ENCODE results near the gene PTPRG. TPM values are rescaled to one million over a fixed set of nuclear protein-coding genes. Genes with fewer than 3 reads are reported as not detected.

Gene PTPRG
- total RNA-seq, 1 donor from 2014 or later = 25.2 TPM

GRCh38 chr3:62167566-62168262 lies 606.3 kb downstream of the PTPRG start:
- DNase-seq (ENCODE audit: low read depth) = no peak
- no peaks in the 10 kb centered on the region for H3K27me3 ChIP-seq (ENCODE audit: control insufficient read depth, insufficient read depth, low read length)
- no peak overlapping the region for H3K4me3 ChIP-seq (ENCODE audit: low read depth, low read length)
- no peaks in the 10 kb centered on the region for H3K36me3 ChIP-seq (ENCODE audit: control insufficient read depth, insufficient read depth, low read length)
- TF ChIP-seq CTCF (IDR thresholded peaks at IDR 0.05; ENCODE audit: insufficient read depth, low read length, poor library complexity, severe bottlenecking) = no peak

- H3K36me3 ChIP-seq (ENCODE audit: control insufficient read depth, insufficient read depth, low read length) = no peaks in the 10 kb centered on the region
- no peak for TF ChIP-seq CTCF (IDR thresholded peaks at IDR 0.05; ENCODE audit: insufficient read depth, low read length, poor library complexity, severe bottlenecking)
- DNase-seq (ENCODE audit: low read depth) = no peak
- H3K4me3 ChIP-seq (ENCODE audit: low read depth, low read length) = no peak overlapping the region
- H3K27me3 ChIP-seq (ENCODE audit: control insufficient read depth, insufficient read depth, low read length) = no peaks in the 10 kb centered on the region
Measured at GRCh38 chr3:62168356-62168755, 607.0 kb downstream of the PTPRG start.

GRCh38 chr3:62169906-62170660 lies 608.7 kb downstream of the PTPRG start:
- Histone ChIP-seq H3K36me3 (ENCODE audit: control insufficient read depth, insufficient read depth, low read length) (no peaks in the 10 kb centered on the region), H3K4me3 (ENCODE audit: low read depth, low read length) (no peak overlapping the region), H3K27me3 (ENCODE audit: control insufficient read depth, insufficient read depth, low read length) (no peaks in the 10 kb centered on the region)
- peak; percentile 23 for DNase-seq (ENCODE audit: low read depth)
- no peak for TF ChIP-seq CTCF (IDR thresholded peaks at IDR 0.05; ENCODE audit: insufficient read depth, low read length, poor library complexity, severe bottlenecking)

- TF ChIP-seq CTCF (IDR thresholded peaks at IDR 0.05; ENCODE audit: insufficient read depth, low read length, poor library complexity, severe bottlenecking) = no peak
- H3K27me3 ChIP-seq (ENCODE audit: control insufficient read depth, insufficient read depth, low read length) = no peaks in the 10 kb centered on the region
- DNase-seq (ENCODE audit: low read depth) = no peak
Measured at GRCh38 chr3:62171789-62172188, 610.4 kb downstream of the PTPRG start.

GRCh38 chr3:62172199-62172598 lies 610.8 kb downstream of the PTPRG start:
- Histone ChIP-seq H3K4me3 (ENCODE audit: low read depth, low read length) (no peak overlapping the region), H3K27me3 (ENCODE audit: control insufficient read depth, insufficient read depth, low read length) (no peaks in the 10 kb centered on the region), H3K36me3 (ENCODE audit: control insufficient read depth, insufficient read depth, low read length) (no peaks in the 10 kb centered on the region)
- no peak for TF ChIP-seq CTCF (IDR thresholded peaks at IDR 0.05; ENCODE audit: insufficient read depth, low read length, poor library complexity, severe bottlenecking)
- DNase-seq (ENCODE audit: low read depth) = no peak

More at GRCh38 chr3:62171789-62172188, 610.4 kb downstream of the PTPRG start:
- Histone ChIP-seq H3K4me3 (ENCODE audit: low read depth, low read length) (no peak overlapping the region), H3K36me3 (ENCODE audit: control insufficient read depth, insufficient read depth, low read length) (no peaks in the 10 kb centered on the region)
